ENCODE results near the gene SMIM33. TPM values are rescaled to one million over a fixed set of nuclear protein-coding genes. Genes with fewer than 3 reads are reported as not detected.
"Not testable (repeated sequence)": the region's sequence is repeated elsewhere in the genome, so short reads cannot be mapped to it uniquely, and the experiment has no call there.

Gene SMIM33
- under 1 TPM; 0.34 to 0.44 TPM for total RNA-seq

DNA sequence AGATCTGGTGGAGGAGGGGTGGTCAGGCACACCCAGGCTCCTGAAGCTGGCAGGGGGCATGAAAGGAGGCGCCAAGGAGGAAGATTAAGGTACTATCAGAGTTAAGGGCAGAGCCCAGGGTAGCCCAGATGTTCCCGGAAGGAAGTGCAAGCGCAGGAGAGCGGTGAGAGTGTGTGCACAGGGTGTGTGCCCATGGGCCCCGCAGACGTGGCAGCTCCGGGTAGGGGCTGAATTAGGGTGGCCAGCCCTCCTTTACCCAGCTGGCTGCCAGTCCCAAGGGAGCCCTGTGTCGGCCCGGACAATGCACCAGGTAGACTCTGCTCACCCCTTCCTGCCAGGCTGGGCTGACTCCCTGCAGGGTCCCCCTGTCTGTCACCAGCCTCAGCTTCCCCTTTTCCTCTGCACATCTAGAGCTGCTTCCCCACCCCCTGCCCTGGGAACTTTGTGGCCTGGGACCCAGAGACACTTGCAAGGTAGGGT is at the start of gene SMIM33:
Gene SMIM33, plus strand, starts transcription at position 184 of the 480 bp plus-strand sequence. Its CDS starts 118 bp downstream, at position 302.
- POLR2A ChIA-PET = interaction anchor here (0.7 to 2.1 kb wide), 6 partner anchors 11 to 79 kb away, joined by 3 to 26 read pairs (median 8); partner anchors contain the start of genes DNAJC18 and STING1
- Mint-ChIP-seq H3K4me3 (peak within 1 kb of the TSS; percentile 93), H3K9me3 (no peaks in the 10 kb centered on the region), H3K4me1 (peaks cover 52% of the 10 kb centered on the region), H3K27me3 (peaks cover 2% of the 10 kb centered on the region), H3K36me3 (peaks cover 12% of the 10 kb centered on the region), H3K27ac (peak within 1 kb of the TSS; percentile 98)
- peak; percentile 77 for ATAC-seq (ENCODE audit: low read depth)
- peak; percentile 64 for DNase-seq

DNA sequence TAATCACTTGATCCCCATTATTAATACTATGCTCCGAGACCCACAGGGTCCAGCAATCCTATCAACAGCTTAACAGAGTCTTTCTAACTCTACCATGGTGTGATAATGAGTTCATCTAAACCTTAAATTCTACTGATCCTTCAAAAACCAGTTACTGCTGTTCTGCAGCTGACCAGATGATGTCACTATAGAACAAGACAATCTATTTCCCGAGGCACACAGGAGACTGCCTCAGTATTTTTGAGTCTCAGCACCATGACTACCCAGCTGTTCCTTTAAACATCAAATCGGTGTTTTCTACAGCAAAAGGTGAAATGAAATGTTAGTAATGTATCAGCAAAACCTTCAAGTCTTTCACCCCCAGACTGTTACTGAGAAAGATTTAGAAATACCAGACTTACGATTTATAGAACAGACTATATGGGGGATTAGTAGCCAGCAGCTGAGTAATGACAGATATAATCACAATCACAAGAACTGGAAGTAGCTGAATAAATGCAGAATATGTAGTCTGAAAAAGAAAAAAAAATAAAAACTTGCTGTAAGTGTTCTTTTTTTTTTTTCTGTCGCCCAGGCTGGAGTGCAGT is 48.4 kb upstream of the SMIM33 start:
- Mint-ChIP-seq H3K4me3 (no peak overlapping the region), H3K9me3 (no peaks in the 10 kb centered on the region), H3K27me3 (peaks cover 2% of the 10 kb centered on the region), H3K36me3 (peaks cover 2% of the 10 kb centered on the region), H3K4me1 (peaks cover 15% of the 10 kb centered on the region), H3K27ac (peak overlapping the region; percentile 9)
- DNase-seq (no peak), ATAC-seq (ENCODE audit: low read depth) (peak; percentile 87)
- POLR2A ChIA-PET = interaction anchor here (1.0 to 2.0 kb wide), 5 partner anchors 30 to 90 kb away, joined by 3 to 21 read pairs (median 4); no protein-coding TSS in a partner anchor

DNA sequence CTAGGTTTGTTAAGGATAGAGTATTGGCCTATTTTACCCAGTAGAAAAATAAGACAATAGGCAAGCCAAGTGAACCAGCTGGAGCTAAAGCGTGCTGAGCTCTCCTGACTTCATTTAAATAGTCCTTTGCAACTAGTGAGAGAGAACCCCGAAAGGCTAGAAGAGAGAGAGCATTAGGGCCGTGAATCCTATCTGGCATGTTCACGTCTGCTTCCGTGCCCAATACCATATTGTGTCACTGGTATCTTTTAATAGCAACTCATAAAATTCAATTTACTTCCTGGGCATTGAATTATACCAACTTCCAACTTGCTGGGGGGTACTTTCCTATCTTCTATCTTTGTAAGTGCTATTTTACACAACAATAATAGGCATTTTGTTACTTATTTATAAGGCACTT is 45.3 kb upstream of the SMIM33 start:
- Mint-ChIP-seq H3K4me3 (no peak overlapping the region), H3K27me3 (peaks cover 2% of the 10 kb centered on the region), H3K9me3 (no peaks in the 10 kb centered on the region), H3K36me3 (peaks cover 10% of the 10 kb centered on the region), H3K4me1 (peaks cover 9% of the 10 kb centered on the region), H3K27ac (no peak overlapping the region)
- ATAC-seq (ENCODE audit: low read depth) (no peak), DNase-seq (no peak)
- POLR2A ChIA-PET = no interaction called here

DNA sequence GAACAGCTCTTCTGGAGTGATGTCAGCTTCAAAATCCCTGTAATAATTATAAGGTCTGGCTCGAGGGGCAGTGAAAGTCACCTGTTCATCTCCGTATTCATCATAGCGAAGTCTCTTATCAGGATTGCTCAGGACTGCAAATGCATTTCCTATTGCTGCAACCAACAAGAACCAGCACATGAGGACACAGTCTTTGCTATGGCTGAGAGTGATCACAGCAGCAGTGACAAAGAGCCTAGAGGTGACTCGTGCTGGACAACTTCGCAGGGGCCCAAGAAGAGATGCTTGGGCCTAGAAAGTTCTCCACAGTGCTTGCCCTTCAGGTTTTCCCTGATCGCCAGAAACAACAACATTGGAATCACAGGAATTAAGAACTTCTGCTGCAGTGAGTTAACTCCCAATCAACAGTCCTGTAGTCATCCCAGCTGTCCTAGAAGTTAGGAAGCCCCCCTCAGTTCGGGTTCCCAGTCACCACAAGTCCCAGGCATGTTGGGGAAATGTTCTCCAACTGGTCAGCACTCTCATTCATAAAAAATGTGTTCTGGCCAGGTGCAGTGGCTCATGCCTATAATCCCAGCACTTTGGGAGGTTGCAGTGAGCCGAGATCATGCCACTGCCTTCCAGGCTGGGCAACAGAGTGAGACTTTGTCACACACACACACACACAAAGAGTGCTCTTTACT is 44.5 kb upstream of the SMIM33 start:
- Mint-ChIP-seq H3K4me1 (peaks cover 9% of the 10 kb centered on the region), H3K9me3 (no peaks in the 10 kb centered on the region), H3K27ac (no peak overlapping the region), H3K36me3 (peaks cover 10% of the 10 kb centered on the region), H3K27me3 (peaks cover 2% of the 10 kb centered on the region), H3K4me3 (no peak overlapping the region)
- no peak for DNase-seq
- POLR2A ChIA-PET = no interaction called here
- no peak for ATAC-seq (ENCODE audit: low read depth)

DNA sequence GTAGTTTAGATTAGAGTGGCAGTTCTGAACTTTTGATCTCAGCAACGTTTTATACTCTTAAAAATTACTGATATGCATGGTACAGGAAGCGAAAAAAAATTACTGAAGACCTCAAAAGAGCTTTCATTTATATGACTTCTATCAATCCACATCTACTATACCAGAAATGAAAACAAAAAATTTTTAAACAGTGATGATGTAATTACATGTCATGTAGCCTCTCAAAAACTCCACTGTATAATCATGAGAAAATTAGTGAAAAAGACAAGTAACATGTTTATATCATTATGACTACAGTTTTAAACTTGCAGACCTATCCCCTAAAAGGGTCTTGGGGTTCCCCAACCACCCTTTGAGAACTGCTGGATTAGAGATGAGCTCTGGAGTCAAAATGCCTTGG is 40.8 kb upstream of the SMIM33 start:
- POLR2A ChIA-PET = interaction anchor here (1.9 kb wide), 1 partner anchor 9 kb away, joined by 4 read pairs; the partner anchor contains the start of gene DNAJC18
- Mint-ChIP-seq H3K36me3 (peaks cover 8% of the 10 kb centered on the region), H3K27me3 (no peaks in the 10 kb centered on the region), H3K27ac (no peak overlapping the region), H3K4me1 (peaks cover 6% of the 10 kb centered on the region), H3K9me3 (no peaks in the 10 kb centered on the region), H3K4me3 (no peak overlapping the region)
- ATAC-seq (ENCODE audit: low read depth) (peak; percentile 26), DNase-seq (no peak)

DNA sequence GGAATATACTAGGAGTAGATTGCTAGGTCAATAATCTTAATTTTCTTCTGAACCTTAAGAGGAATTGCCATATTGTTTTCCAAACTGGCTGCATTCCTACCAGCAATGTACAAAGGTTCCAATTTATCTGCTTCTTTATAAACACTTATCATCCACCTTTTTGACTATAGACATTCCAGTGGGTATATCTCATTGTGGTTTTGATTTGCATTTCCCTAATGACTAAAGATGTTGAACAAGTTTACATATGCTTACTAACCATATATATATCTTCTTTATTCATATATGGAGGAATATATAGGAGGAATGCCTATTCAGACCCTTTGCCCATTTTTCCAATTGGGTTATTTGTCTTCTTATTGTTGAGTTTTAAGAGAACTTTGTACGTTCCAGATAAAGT is 39.1 kb upstream of the SMIM33 start:
- no peaks in the 10 kb centered on the region for H3K27me3 Mint-ChIP-seq
- peaks cover 6% of the 10 kb centered on the region for H3K4me1 Mint-ChIP-seq
- POLR2A ChIA-PET = no interaction called here
- H3K36me3 Mint-ChIP-seq = peaks cover 8% of the 10 kb centered on the region
- H3K9me3 Mint-ChIP-seq = no peaks in the 10 kb centered on the region
- ATAC-seq (ENCODE audit: low read depth) = no peak
- no peak overlapping the region for H3K4me3 Mint-ChIP-seq
- no peak for DNase-seq
- H3K27ac Mint-ChIP-seq = no peak overlapping the region

DNA sequence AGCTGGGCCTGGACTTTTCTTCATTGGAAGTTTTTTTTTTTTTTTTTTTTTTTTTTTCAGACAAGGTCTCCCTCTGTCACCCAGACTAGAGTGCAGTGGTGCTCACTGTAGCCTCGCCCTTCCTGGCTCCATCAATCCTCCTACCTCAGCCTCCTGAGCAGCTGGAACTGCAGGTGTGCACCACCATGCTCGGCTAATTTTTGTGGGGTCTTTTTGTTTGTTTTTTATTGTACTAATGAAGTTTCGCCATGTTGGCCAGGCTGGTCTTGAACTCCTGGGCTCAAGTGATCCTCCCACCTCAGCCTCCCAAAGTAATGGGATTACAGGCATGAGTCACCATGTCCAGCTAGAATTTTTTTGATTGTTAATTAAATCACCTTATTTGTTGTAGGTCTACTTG is 35.1 kb upstream of the SMIM33 start:
- H3K36me3 Mint-ChIP-seq = peaks cover 3% of the 10 kb centered on the region
- no peak for ATAC-seq (ENCODE audit: low read depth)
- peaks cover 16% of the 10 kb centered on the region for H3K4me1 Mint-ChIP-seq
- H3K27me3 Mint-ChIP-seq = no peaks in the 10 kb centered on the region
- H3K9me3 Mint-ChIP-seq = no peaks in the 10 kb centered on the region
- H3K27ac Mint-ChIP-seq = no peak overlapping the region
- POLR2A ChIA-PET = interaction anchor here (1.1 to 1.5 kb wide), 2 partner anchors 12 to 121 kb away, joined by 3 to 4 read pairs; no protein-coding TSS in a partner anchor
- no peak overlapping the region for H3K4me3 Mint-ChIP-seq
- no peak for DNase-seq

DNA sequence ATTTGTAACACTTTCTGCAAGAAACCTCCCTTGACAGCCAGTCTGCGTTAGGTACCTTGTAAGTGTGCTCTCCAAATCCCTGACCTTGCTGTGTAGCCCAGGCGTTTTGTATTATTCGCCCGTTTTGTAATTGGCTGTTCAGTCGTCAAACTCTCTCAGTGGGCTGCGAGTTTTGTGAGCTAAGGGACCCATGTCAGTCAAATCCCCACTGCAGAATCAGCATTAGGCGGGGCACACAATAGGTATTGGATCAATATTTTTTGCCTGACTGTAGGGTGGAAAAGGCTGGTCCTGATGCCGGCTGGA is 32.1 kb upstream of the SMIM33 start:
- H3K4me3 Mint-ChIP-seq = peak overlapping the region; percentile 99
- H3K9me3 Mint-ChIP-seq = no peaks in the 10 kb centered on the region
- H3K4me1 Mint-ChIP-seq = peaks cover 24% of the 10 kb centered on the region
- ATAC-seq (ENCODE audit: low read depth) = no peak
- POLR2A ChIA-PET = interaction anchor here (0.5 to 2.3 kb wide), 9 partner anchors 9 to 80 kb away, joined by 3 to 14 read pairs (median 3); partner anchors contain the start of gene STING1
- H3K27ac Mint-ChIP-seq = peak overlapping the region; percentile 100
- H3K27me3 Mint-ChIP-seq = peaks cover 14% of the 10 kb centered on the region
- H3K36me3 Mint-ChIP-seq = peaks cover 3% of the 10 kb centered on the region
- DNase-seq = no peak

DNA sequence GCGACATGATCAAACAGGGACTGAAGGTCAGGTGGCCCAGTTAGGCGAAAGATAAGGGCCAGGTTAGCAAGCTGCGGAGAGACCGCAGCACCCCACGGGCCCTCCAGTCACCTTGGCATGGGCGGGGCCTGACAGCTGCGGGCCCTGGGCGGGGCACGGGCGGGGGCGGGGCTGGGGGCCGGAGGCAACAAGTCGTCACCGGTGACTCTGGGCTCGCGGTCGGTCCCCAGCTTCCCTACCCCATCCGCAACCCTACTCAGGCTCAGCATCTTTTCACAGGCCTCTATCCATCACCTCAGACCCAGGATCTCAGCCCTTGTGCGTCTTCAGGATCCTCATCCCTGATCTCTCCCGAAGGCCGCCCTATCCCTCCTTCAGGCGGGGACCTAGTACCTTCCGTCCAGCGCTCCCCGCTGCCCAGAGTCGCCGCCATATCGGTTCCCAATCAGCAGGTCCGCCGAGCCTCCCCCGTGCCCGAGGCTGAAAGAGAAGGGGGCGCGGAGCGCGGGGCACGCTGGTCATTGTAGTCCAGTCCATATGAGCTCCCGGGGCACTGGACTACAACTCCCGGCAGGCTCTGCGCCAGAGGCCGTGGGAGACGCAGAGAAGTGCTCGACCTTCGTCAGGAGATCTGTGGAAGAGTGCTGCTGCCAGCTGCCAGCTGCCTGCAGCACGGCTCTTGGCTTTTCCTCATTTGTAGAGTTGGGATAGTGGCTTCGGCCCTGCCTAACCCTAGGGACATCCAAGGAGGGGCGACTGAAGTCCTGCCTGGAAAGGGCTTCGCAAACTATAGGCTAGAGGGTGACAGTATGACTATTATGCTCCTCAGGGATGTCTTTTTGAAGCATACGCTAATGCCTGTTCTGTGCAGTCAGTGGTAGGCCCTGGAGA is 31.5 kb upstream of the SMIM33 start, which contains the start of gene DNAJC18:
Gene DNAJC18, minus strand, starts transcription at position 513 of the 891 bp plus-strand sequence. Its CDS starts 80 bp downstream, at position 433.
- H3K4me3 Mint-ChIP-seq = peak within 1 kb of the TSS; percentile 99
- peak; percentile 88 for DNase-seq
- no peaks in the 10 kb centered on the region for H3K9me3 Mint-ChIP-seq
- POLR2A ChIA-PET = interaction anchor here (0.5 to 2.3 kb wide), 14 partner anchors 10 to 122 kb away, joined by 3 to 14 read pairs (median 4); partner anchors contain the start of genes SMIM33, STING1 and UBE2D2
- peaks cover 14% of the 10 kb centered on the region for H3K27me3 Mint-ChIP-seq
- peaks cover 27% of the 10 kb centered on the region for H3K4me1 Mint-ChIP-seq
- peak; percentile 90 for ATAC-seq (ENCODE audit: low read depth)
- peaks cover 3% of the 10 kb centered on the region for H3K36me3 Mint-ChIP-seq
- peak within 1 kb of the TSS; percentile 100 for H3K27ac Mint-ChIP-seq

DNA sequence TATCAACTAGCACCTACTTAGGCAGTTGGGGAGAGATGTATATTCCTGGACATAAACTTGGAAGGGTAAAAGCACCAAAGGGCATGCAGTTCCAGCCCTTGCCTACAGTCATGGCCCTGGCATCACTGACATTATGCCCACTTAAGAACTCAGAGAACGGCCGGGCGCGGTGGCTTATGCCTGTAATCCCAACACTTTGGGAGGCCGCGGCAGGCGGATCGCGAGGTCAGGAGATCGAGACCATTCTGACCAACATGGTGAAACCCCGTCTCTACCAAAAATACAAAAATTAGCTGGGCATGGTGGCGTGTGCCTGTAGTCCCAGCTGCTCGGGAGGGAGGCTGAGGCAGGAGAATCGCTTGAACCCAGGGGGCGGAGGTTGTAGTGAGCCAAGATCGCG is 30.4 kb upstream of the SMIM33 start:
- not testable (repeated sequence) for H3K4me3 Mint-ChIP-seq; H3K27ac Mint-ChIP-seq; ATAC-seq (ENCODE audit: low read depth); H3K36me3 Mint-ChIP-seq; H3K9me3 Mint-ChIP-seq; DNase-seq
- POLR2A ChIA-PET = interaction anchor here (0.6 to 2.3 kb wide), 4 partner anchors 10 to 121 kb away, joined by 3 to 14 read pairs (median 5); partner anchors contain the start of genes STING1 and UBE2D2
- Mint-ChIP-seq H3K27me3 (peaks cover 14% of the 10 kb centered on the region), H3K4me1 (peaks cover 27% of the 10 kb centered on the region)

DNA sequence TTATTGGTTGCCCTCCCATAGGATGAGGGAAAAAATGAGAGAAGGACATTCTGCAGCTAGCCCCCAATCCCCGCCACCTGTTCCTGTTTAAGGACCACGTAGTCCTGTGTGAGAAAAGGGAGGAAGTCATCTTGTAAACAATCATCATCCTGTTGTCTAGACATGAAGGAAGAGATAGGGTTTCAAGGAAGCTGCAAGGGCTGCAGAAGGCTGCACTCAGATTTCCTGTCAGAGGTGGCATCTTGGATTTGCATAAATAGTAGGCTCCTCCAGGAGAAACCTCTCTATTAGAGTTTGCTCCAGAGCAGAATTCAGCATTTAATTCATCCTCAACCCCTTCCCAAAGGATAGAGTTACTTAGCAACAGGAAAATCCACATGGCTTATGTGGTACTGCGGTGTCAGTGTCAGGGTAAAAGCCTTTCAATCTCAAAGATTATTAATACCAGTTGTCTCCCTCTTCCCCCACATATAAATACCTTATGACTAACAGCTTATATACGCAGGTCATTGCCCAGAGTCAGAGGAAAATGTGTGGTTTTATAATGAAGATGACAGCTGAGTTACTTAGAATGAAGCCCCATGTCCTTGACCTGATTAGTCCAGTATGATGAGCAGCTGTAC is 26.9 kb upstream of the SMIM33 start:
- peak overlapping the region; percentile 37 for H3K4me3 Mint-ChIP-seq
- H3K27me3 Mint-ChIP-seq = peaks cover 22% of the 10 kb centered on the region
- no peaks in the 10 kb centered on the region for H3K9me3 Mint-ChIP-seq
- POLR2A ChIA-PET = interaction anchor here (0.5 to 1.2 kb wide), 2 partner anchors 14 to 120 kb away, joined by 3 read pairs; no protein-coding TSS in a partner anchor
- ATAC-seq (ENCODE audit: low read depth) (no peak), DNase-seq (no peak)
- H3K27ac Mint-ChIP-seq = no peak overlapping the region
- H3K4me1 Mint-ChIP-seq = peaks cover 32% of the 10 kb centered on the region
- no peaks in the 10 kb centered on the region for H3K36me3 Mint-ChIP-seq

DNA sequence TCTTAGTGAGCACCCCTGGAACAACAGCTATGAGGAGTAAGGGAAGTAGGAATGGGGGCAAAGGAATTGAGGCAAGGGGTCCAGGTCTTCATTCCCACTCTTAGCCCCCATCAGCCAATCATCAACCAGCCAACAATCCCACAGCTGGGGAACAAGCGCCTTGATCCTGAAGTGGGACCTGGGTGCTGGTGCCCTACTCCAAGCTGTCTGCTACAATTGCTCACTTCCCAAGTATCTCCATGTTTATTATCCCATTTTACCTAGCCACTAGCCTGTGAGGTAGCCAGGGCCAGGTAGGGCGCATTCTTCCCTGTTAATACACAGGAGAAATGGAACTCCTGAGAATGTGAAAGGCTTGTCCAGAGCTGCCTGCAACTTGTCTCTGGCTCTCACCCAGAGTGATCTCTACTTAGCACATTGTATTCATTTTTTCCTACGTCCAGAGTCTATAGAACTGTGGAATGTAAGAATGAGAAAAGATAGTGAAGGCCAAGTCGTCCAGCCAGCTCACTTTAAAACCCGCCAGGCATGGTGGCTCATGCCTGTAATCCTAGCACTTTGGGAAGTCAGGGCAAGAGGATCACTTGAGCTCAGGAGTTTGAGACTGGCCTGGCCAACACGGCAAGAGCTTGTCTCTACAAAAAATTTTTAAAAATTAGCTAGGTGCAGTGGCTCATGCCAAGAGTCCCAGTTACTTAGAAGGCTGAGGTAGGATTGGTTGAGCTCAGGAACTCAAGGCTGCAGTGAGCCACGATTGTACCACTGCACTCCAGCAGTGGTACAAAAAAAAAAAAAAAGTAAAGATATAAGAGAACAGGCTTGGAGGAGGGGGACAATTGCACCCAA is 25.3 kb upstream of the SMIM33 start:
- H3K4me1 Mint-ChIP-seq = peaks cover 24% of the 10 kb centered on the region
- ATAC-seq (ENCODE audit: low read depth) = no peak
- H3K9me3 Mint-ChIP-seq = no peaks in the 10 kb centered on the region
- H3K36me3 Mint-ChIP-seq = no peaks in the 10 kb centered on the region
- no peak overlapping the region for H3K27ac Mint-ChIP-seq
- H3K4me3 Mint-ChIP-seq = no peak overlapping the region
- no peak for DNase-seq
- H3K27me3 Mint-ChIP-seq = peaks cover 25% of the 10 kb centered on the region
- POLR2A ChIA-PET = interaction anchor here (1.5 kb wide), 1 partner anchor 37 kb away, joined by 7 read pairs; the partner anchor contains the start of gene STING1

Data from activated naive CD8-positive, alpha-beta T cell treated with anti-CD3 and anti-CD28 coated beads, Interleukin-2, amount 10 ng/mL, durations not matched to agents 7 days and 5 days (primary cell).